PFSK-1 (cell line): ENCODE results near the gene SRP14.

Experiments used
- POLR2AphosphoS5 ChIP-seq: IDR thresholded peaks from 2 replicates; pipeline ENCODE4 v1.6.1; 2012; ENCODE audit warnings: low read depth, mild to moderate bottlenecking, control low read depth, low read length, moderate library complexity
- REST ChIP-seq, 2 experiments: IDR thresholded peaks; 2 replicates each; pipeline versions ENCODE4 v1.6.1 to v1.8.0; 2011 to 2012; ENCODE audit warnings: low read depth in 2 of 2, low read length in 2 of 2, control low read depth in 1 of 2, inconsistent platforms in 1 of 2, mild to moderate bottlenecking in 1 of 2, moderate library complexity in 1 of 2; ENCODE audit not compliant: insufficient read depth in 1 of 2
- SIN3A ChIP-seq: IDR thresholded peaks from 2 replicates; pipeline ENCODE4 v1.6.1; 2012; ENCODE audit warnings: mild to moderate bottlenecking, low read length, moderate library complexity, borderline replicate concordance; ENCODE audit not compliant: insufficient read depth

DNA sequence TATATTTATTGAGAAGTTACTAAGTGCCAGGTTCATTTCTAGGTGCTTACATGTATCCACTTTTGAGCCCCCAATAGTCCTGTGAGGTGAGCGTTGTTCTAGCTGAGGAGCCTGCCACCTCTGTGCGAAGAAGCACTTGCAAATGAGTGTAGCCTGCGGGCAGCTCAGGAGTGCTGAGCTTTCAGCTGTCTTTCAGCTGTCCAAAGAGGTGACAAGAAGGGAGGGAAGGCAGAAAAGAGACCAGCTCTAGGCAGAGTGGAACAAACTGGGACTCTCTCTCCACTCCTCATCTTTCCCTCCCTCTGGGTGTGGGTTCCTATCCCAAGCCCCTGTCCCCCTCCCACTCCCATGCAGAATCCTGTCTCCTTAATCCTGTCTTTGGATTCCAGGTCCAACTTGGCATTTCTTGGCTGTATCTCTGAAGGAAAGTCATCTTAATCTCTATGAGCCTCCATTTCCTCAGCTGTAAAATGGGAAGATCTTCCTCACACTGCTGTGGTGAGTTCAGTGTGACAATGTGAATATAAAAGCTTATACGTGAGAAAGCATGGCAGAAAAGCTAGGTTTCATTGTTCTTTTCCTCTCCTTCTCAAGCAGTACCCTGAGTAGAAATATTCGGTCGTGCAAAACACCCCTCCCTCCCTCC, 6.7 kb upstream of the SRP14 start:
- TF ChIP-seq POLR2AphosphoS5 (no peak), SIN3A (no peak), REST (IDR thresholded peaks at IDR 0.05; ENCODE audit: insufficient read depth in 1 of 2, low read depth in 2 of 2, low read length in 2 of 2) (no peak)
